Measurements from ENCODE around the gene HOXA13. TPM values are rescaled to one million over a fixed set of nuclear protein-coding genes. Genes with fewer than 3 reads are reported as not detected.

Gene HOXA13
- total and polyA plus RNA-seq, 11 donors = not detected

DNA sequence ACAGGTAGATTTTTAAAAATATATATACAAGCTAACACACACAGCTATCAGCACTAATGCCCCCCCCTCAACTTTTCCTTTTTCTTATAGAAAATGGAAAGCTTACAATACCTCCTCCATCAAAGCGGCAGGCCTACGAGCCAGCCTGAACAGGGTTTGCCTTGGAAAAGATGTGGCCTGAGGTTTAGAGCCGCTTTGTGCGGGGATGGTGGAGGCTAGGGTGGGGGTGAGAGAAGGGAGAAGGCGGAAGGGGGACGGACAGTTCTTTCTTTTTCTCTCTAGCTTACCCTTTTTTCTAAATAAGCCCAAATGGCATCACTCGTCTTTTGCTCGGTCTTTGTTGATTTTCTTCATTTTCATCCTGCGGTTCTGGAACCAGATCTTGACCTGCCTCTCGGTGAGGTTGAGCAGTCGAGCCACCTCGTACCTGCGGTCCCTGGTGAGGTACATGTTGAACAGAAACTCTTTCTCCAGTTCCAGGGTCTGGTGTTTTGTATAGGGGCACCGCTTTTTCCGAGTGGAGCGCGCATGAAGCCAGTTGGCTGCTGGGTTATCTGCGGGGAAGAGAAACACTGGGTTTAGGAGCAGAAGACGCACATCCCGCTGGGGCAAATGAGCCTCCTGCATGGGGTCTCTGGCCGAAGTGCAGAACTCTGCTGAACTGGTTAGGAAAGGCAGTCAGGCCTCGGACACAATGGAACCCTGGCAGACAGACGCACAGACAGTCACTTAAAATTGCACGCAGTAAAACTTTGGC, 36.4 kb downstream of the HOXA13 start:
- no peaks in the 10 kb centered on the region for H3K36me3 ChIP-seq
- H3K27me3 ChIP-seq = peaks cover 81 to 100% (median 99%) of the 10 kb centered on the region in 9 donors
- no peaks in the 10 kb centered on the region for H3K9me3 ChIP-seq
- 28 to 43% (median 36%) methylated on average over 24 of the region's 24 CpGs for WGBS, 4 donors
- H3K4me3 ChIP-seq = no peak overlapping the region
- TF ChIP-seq, protein P1, sequence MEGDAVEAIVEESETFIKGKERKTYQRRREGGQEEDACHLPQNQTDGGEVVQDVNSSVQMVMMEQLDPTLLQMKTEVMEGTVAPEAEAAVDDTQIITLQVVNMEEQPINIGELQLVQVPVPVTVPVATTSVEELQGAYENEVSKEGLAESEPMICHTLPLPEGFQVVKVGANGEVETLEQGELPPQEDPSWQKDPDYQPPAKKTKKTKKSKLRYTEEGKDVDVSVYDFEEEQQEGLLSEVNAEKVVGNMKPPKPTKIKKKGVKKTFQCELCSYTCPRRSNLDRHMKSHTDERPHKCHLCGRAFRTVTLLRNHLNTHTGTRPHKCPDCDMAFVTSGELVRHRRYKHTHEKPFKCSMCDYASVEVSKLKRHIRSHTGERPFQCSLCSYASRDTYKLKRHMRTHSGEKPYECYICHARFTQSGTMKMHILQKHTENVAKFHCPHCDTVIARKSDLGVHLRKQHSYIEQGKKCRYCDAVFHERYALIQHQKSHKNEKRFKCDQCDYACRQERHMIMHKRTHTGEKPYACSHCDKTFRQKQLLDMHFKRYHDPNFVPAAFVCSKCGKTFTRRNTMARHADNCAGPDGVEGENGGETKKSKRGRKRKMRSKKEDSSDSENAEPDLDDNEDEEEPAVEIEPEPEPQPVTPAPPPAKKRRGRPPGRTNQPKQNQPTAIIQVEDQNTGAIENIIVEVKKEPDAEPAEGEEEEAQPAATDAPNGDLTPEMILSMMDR (IDR thresholded peaks at IDR 0.05) = no peak
- no peak for TF ChIP-seq POLR2A (IDR thresholded peaks at IDR 0.05)
- ATAC-seq = no peak
- DNase-seq = peak in 2 of 5 donors; percentile 9 to 30
- H3K4me1 ChIP-seq = peaks cover 0 to 64% (median 16%) of the 10 kb centered on the region in 12 donors
- intact Hi-C loops (cut with DNase I) = loop anchor here in 9 of 10 donors (2.0 to 10.0 kb wide), 11 partner anchors 311 to 1309 kb away; no protein-coding TSS in a partner anchor
- peak overlapping the region in 1 of 12 donors; percentile 91 for H3K27ac ChIP-seq

DNA sequence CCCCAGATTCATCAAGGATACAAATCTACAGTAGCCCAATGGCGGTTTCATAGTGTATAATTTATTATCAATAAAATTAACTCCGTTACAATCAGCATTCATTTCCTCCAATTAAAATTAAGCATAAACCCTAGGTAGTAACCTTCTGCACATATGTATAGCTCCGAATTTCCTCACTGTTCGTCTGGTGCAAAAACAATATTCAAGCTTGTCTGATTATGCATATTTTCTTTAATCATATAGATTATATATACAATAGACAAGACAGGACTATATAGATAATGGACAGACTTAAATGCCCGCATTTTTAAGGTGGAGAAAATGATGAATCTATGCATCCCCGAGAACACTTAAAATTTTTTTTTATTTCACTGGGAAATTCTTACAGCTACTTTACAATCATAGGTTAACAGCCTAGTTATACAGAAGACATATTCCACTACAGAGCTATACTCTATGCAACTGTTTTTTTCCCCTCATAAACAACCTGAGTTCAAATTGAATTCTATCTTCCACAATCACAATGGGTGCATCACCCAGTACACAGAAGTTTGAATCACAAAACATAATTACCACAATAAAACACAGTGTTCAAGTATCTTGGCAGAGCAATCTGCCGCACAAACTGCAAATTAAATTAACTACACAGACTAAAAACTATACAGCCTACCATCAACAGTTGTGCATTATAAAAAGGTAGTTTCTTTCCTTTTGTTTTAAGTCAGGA, 37.2 kb downstream of the HOXA13 start:
- Histone ChIP-seq H3K36me3 (no peaks in the 10 kb centered on the region), H3K4me1 (peaks cover 0 to 67% (median 16%) of the 10 kb centered on the region in 12 donors), H3K27ac (no peak overlapping the region), H3K9me3 (no peaks in the 10 kb centered on the region), H3K4me3 (no peak overlapping the region), H3K27me3 (peaks cover 82 to 100% (median 98%) of the 10 kb centered on the region in 9 donors)
- ATAC-seq = no peak
- no peak for DNase-seq
- WGBS, 4 donors = 51 to 69% (median 59%) methylated on average over 7 of the region's 7 CpGs
- intact Hi-C loops (cut with DNase I) = loop anchor here in 9 of 10 donors (2.0 to 10.0 kb wide), 11 partner anchors 310 to 1308 kb away; no protein-coding TSS in a partner anchor
- TF ChIP-seq POLR2A (IDR thresholded peaks at IDR 0.05) = no peak
- TF ChIP-seq, protein P1 (IDR thresholded peaks at IDR 0.05) = no peak

DNA sequence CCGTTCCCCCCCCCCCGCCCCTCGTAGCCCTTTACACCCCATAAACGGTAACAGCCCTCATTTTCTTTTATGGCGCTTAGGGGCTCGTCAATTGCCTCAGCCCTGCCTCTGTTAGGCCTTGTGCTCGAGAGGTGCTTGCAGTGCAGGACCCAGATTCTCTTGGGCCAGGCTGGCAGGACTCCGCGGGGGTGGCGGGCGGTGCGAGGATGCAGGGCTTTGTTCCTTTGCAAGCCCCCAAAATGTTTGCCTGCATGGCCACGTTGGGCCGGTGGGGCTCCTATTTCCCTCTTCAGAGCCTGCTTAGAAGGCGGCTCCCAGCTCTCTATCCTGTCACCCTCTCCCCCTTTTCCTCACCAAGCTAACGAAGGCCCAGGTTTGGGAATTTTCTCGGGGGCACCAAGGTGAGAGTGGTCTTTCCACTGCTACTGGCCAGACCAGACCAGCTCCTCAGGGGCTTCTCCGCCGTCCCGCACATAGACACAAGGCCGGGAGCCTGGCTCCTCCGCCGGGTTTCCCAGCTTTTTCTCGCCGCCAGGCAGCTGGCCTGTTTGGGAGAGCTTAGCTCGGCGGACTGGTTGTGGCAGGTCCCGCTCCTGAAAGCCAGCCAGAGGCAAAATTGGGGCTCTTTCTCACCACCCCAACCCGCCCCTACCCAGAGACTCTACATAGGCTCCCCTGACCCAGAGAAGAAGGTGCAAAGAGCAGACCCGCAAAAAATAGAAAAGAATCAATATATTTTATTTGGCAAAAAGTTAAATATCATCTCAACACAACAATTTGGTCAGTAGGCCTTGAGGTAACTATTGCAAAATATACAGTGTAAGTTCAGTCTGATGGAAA, 38.0 kb downstream of the HOXA13 start:
- ATAC-seq (no peak), DNase-seq (peak in 2 of 5 donors; percentile 10 to 49)
- 20 to 32% (median 23%) methylated on average over 27 to 30 of the region's 30 CpGs for WGBS, 4 donors
- H3K4me1 ChIP-seq = peaks cover 0 to 64% (median 16%) of the 10 kb centered on the region in 12 donors
- intact Hi-C loops (cut with DNase I) = loop anchor here (1.0 to 10.0 kb wide), 14 partner anchors 310 to 1307 kb away; no protein-coding TSS in a partner anchor
- peaks cover 79 to 100% (median 98%) of the 10 kb centered on the region in 9 donors for H3K27me3 ChIP-seq
- no peaks in the 10 kb centered on the region for H3K36me3 ChIP-seq
- H3K9me3 ChIP-seq = no peaks in the 10 kb centered on the region
- H3K4me3 ChIP-seq = peak overlapping the region in 2 of 12 donors; percentile 51 to 67
- TF ChIP-seq, protein P1 (IDR thresholded peaks at IDR 0.05) = no peak
- no peak for TF ChIP-seq POLR2A (IDR thresholded peaks at IDR 0.05)
- peak overlapping the region in 1 of 12 donors; percentile 71 for H3K27ac ChIP-seq

All from heart left ventricle (tissue), 16 donors.